IMR-90 (cell line): ENCODE measurements around the gene ZNF555.

ENCODE experiments used
- CEBPB ChIP-seq: IDR thresholded peaks from 2 replicates; pipeline ENCODE4 v1.6.1; 2012; ENCODE audit warnings: low read depth, low read length, improper control_type of control experiment
- CHD1 ChIP-seq: IDR thresholded peaks from 2 replicates; pipeline ENCODE4 v1.6.1; 2012; ENCODE audit warnings: low read depth, low read length, improper control_type of control experiment
- NFE2L2 ChIP-seq: fragments of 150-350 bp; IDR thresholded peaks from 2 replicates; pipeline ENCODE4 v1.6.1; 2016; ENCODE audit warnings: low read depth, mild to moderate bottlenecking, low read length
- POLR2A ChIP-seq: IDR thresholded peaks from 2 replicates; pipeline ENCODE4 v1.6.1; 2012; ENCODE audit warnings: mild to moderate bottlenecking, low read depth, low read length
- TF ChIP-seq, protein P1 (sequence below): conservative IDR thresholded peaks from 2 replicates; pipeline ENCODE4 v1.5.1; 2012; ENCODE audit warnings: mild to moderate bottlenecking, low read depth, low read length, improper control_type of control experiment
- TF ChIP-seq, protein P2 (sequence below): fragments of 150-350 bp; IDR thresholded peaks from 2 replicates; pipeline ENCODE4 v1.6.1; 2017; ENCODE audit warnings: mild to moderate bottlenecking, antibody characterized with exemption, low read length, low read depth

- TF ChIP-seq, protein P1, sequence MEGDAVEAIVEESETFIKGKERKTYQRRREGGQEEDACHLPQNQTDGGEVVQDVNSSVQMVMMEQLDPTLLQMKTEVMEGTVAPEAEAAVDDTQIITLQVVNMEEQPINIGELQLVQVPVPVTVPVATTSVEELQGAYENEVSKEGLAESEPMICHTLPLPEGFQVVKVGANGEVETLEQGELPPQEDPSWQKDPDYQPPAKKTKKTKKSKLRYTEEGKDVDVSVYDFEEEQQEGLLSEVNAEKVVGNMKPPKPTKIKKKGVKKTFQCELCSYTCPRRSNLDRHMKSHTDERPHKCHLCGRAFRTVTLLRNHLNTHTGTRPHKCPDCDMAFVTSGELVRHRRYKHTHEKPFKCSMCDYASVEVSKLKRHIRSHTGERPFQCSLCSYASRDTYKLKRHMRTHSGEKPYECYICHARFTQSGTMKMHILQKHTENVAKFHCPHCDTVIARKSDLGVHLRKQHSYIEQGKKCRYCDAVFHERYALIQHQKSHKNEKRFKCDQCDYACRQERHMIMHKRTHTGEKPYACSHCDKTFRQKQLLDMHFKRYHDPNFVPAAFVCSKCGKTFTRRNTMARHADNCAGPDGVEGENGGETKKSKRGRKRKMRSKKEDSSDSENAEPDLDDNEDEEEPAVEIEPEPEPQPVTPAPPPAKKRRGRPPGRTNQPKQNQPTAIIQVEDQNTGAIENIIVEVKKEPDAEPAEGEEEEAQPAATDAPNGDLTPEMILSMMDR: no peak
- TF ChIP-seq POLR2A (no peak), NFE2L2 (no peak), CEBPB (no peak), CHD1 (no peak)
- TF ChIP-seq, protein P2, sequence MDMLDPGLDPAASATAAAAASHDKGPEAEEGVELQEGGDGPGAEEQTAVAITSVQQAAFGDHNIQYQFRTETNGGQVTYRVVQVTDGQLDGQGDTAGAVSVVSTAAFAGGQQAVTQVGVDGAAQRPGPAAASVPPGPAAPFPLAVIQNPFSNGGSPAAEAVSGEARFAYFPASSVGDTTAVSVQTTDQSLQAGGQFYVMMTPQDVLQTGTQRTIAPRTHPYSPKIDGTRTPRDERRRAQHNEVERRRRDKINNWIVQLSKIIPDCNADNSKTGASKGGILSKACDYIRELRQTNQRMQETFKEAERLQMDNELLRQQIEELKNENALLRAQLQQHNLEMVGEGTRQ: no peak
Measured at GRCh38 chr19:2845107-2845506, 3.8 kb downstream of the ZNF555 start.
